GM18517 (cell line): ENCODE data around the gene EXOC2.

Source experiments
- ATAC-seq: cut with Tn5 transposase; IDR thresholded peaks from one replicate; pipeline ENCODE4 v1.9.1; 2021; ENCODE audit warnings: mild to moderate bottlenecking, moderate library complexity; ENCODE audit not compliant: unreplicated experiment

The EXOC2 gene

DNA sequence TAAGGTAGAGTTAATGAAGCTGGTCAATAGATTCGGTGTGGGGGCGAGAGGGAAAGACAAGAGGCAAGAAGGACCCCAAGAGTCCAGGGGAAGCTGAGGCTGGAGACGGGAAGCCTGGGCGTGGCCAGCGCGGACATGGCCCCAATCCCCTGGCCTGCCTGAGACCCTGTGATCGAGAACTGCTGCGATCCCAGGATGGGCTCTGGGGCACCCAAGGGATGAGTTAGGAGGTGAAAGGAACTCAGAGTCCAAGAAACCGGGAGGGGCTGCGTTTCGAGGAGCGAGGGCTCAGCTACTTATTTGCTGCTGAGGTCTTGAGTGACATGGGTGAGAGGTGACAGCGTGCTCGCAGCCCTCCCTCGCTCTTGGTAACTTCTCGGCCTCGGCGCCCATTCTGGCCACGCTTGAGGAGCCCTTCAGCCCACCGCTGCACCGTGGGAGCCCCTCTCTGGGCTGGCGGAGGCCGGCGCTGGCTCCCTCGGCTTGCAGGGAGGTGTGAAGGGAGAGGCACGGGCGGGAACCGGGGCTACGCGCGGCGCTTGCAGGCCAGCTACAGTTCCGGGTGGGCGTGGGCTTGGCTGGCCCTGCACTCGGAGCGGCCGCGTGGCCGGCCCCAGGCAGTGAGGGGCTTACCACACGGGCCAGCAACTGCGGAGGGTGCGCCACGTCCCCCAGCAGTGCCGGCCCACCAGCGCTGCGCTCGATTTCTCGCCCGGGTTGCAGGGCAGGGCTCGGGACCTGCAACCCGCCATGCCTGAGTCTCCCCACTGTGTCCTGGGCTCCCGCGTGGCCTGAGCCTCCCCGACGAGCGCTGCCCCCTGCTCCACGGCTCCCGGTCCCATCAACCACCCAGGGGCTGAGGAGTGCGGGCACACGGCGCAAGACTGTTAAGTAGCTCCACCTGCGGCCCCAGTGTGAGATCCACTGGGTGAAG is 243.2 kb downstream of the EXOC2 start:
- ATAC-seq: no peak

DNA sequence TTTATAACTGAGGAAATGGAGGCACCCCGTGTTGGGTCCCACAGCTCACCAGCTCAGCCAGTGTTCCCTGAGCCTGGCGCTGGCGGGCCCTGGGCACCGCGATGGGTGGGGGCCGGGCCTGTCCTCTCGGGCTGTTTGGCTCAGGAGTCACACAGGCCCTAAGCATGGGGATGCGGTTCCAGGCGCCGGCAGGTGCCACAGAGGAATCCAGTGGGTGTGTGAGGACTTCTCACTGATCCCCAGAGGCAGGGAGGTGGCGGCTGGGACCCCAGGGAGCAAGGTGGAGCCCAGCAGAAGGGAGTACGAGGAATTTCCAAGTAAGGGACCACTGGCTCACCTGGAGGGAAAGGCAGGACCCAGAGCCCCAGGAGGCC is 243.9 kb downstream of the EXOC2 start:
- no peak for ATAC-seq

DNA sequence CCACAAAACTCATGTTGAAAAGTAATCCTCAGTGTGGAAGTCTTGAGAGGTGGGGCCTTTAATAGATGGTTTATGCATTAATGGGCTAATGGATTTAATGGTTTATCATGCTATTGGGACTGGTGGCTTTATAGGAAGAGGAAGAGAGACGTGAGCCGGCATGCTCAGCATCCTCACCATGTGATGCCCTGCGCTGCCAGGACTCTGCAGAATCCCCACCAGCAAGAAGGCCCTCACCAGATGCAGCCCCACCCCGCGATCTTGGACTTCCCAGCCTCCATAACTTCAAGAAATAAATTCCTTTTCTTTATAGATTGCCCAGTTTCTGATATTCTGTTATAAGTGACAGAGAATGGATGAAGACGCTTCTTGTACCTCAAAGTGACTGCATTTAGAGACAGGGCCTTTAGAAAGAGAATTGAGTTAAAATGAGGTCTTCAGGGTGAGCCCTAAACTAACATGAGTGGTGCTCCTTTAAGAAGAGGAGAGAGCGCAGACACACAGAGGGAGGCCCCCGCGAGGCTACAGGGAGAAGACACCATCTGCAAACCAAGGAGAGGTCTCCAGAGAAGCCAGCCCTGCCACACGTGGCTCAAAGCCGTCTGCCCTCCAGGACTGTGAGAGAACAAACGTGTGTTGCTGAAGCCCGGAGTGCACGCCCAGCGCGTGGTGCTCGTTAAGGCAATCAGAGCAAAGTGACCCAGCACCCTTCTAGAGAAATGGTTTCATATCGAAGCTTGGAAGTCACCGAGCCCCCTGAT is 244.5 kb downstream of the EXOC2 start:
- ATAC-seq: no peak

DNA sequence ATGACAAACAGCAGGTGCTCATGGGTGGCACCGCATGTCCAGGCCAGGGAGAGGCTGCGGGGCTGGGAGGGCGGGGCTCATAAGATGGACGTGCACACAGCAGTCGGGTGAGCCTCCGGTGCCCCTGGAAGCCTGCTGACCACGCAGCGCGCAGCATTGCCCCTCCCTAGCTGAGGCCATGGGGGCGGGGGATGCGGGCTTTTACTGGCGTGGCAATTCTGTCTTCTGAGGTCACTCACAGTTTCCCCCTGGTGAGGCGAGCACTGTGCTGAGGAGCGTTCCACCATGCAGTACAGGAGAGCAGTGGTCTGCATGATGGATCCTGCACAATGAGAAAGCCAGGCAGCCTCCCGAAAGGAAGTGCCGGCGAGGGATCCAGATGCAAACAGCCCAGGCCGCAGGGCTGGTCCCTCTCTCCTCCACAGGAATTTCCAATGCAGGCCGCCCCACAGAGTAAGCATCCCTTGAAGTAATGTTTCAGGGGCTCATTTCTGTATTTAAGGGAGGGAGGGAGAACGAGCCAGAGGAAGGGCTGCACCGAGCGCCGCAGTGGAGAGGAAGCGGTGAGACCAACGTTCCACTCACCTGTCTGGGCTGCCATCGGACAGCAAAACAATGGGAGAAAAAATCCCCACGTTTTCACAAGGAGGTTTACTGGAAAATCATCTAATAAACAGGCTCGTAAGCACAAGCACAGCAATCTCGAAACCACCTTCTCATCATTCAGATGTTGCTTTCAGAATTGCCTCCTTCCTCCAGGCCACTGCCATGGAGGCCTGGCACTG is 245.4 kb downstream of the EXOC2 start:
- no peak for ATAC-seq

DNA sequence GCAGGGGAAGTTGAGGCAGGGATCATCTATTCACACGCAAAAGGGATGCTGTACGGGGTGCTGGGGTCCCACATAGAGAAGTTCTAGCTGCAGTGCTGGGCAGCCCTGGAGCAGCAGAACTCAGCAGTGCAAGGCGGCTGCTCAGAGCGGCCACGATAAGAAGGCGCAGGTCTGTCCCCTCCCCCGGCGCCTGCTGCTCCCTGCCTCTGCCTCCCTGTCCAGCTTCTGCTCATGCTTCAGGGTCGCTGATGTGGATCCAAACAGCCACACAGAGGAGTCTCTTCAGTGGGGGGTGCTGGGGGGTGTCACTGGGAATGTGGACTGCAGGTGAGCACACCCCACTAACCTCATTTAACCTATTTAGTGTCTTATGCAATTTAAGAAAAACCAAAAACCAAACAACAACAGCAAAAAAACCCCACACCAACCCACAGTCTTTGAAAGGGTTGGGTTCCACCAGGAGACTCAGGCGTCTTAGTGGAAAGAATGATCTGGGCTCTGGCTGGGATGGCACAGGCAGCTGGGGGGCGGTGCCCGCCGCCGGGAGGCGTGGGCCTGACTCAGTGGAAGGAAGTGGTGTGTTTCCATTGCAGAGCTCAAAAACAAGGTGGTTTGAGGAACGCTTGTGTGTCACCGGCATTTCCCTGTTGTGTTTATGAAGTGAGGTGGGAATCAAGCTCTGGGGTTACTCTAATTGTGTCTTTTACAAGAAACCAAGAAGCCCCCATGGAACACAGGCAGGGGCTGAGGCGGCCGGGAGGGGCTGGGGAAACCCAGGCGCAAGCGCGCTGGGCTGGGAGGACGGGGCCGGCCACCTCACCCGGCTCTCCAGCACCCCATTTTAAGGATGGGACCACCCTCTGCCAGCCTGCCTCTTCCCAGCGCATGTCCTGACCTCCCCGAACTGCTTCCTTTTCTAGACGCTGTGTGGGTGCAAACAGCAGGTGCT is 246.2 kb downstream of the EXOC2 start:
- no peak for ATAC-seq

DNA sequence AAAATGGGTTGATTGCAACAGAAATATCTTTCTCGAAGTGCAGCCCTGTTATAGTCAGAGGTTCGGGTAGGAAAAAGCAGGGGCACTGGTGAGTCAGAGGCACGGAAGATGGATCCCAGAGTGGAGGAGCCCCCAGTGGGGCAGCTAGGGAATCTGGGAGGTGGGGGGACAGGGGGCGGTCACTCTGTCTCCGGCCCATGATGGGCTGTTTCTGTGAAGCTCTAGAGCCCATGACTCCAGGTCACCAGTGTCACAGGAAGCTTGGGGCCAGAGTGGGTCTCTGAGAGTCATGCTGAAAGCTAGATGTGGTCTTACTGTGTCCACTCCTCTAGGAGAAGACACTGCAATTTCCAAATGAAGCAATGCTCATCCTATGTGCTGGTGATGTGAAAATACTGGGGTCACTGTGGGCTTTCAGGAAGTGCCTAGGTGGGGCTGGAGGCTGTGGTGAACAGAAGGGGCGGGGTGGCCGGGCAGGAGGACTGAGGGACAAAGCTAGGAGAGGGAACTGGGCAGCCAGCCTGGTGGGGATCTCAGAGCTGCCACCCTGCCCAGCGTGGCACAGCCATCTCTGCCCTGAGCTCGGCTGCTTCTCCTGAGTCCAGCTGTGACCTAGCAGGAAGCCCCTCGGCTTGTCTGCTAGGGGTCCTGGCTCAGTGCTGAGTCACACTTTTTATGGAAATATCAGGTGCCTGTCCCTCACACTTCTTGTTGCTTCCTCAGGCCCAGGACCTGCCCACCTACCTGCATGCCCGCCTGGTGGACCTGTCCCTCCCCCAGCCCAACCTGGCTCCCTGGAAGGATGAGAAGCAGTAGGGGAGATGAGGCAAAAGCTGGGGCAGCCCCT is 247.1 kb downstream of the EXOC2 start:
- no peak for ATAC-seq

DNA sequence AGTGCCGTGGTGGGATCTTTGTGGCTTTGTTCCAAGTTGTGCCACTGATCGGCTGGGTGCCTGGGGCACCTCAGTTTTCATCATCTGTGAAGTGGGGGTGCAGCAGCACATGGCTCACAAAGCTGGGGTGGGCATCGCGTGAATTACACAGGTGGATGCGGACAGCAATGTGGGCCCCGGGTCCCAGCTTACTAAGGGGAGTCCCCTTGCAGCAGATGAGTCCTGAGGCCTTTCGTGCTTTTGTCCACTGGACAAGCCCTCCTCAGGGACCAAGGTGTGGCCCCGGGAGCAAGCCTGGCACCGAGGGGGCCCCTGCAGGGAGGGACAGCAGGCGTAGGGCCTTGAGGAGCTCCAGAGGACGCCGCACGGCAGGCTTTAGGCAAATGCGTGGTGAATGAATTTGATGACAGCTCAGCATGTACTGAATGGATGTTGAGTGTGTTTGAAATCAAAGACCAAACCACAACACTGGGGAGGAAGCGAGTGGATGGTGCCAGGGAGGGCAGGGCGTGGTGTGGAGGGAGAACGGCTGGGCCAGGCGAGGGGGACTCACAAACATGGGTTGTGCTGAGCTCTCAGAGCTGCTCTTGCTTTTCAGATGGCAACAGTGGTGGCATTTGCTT is 248.2 kb downstream of the EXOC2 start:
- ATAC-seq: no peak

DNA sequence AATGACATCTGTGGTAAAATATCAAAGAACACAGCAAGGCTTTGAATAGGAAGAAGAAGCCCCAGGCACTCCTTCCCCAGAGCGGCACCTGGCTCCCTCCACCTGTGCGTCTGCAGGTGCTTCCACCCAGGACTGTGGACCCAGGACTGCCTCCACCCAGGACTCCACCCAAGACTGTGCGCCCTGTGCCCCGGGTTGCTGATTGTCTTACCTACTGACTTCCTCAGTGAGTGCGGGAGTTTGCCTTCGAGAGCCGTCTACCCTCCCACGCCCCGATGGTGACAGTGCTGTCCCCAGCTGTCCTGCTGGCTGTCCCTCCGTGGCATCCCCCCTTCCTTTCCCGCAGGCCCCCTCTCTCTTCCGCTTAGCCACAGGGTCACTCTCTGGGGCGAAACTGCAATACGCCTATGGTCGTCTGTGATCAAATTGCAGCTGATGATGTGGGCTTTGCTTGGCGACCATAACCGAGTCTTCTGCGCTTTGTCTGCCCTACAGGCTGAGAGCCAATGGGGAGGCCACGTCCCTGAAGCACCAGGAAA is 249.2 kb downstream of the EXOC2 start:
- ATAC-seq: no peak

DNA sequence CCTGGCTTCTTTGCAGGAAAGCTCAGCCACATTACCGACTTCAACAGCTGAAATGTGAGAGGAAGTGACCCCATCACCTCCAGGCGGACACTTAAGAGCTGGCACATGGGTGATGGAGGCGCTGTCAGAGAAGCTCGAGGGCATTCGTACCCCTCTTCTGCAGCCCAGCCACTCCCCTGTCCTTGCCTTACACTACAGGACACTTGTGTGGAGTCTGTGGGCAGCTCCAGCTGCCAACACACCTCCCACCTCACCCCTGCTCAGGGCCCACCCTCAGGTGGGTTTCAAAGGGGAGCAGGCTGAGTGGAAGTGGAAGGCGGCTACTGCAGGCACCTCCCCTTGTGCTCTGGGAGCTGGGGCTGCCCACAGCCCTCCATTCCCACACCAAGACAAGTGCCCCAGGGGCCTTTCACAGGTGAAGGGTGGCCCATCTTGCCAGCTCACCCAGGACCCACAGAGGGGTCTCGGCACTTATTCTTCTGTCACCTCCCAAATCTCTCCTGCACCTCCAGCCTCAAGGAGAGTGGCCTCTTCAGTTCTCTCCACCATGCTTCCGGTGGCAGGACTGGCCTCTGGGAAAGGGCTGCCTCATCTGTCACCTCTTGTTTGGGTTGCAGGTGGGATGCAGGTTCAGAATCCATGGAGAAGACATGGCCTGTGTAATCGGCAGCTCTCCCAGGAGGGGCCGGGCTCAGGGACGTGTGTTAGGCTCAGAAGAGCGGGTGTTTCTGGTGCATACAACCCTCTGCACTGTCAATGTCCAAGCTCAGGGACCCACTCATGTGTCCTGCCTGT is 251.6 kb downstream of the EXOC2 start:
- no peak for ATAC-seq

DNA sequence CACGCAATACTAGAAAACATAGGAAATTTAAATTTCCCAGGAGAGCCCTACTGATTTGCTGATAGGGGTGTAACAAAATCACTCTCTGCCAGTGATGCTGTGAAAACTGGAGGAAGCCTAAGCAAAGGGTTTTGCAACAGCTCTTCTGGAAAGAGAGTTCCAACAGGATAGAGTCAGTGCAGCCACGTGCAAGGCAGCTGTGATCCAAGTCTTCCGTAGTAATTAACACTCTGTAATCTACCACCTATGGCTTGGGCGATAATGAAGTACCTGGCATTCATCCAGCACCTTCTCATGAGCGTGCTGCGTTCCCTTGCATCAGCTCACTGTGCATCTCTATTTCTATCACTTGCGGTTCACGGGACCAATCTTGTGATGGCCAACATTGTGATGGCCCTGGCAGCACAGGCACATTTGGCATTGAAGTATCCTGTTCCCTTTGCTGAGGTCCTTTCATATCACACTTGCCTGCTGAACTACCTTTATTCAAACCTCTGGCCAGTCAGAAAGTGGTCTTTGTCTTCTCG is 253.2 kb downstream of the EXOC2 start:
- no peak for ATAC-seq

DNA sequence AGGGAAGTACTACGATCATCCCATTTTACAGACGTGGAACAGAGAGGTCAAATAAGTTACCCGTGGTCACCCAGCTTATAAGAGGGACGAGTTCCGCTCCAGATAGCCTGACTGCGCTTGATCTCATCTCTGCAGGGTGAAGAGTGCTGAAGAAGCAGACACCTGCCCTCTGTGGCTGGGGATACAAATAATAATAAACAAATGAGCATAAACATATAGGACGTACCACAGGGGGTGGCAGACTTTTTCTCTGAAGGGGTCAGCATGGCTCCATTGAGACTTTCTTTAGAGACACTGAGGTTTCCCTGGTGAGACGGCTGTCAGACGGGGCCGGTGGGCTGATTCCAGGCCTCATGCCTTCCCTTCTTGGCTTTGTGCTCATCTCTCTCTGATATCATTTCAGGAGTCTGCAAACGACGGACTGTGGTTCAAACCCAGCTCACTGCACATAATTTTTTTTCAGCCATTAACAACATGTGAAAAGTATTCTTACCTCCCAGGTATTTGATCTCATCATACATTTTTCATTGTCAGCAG is 254.2 kb downstream of the EXOC2 start:
- no peak for ATAC-seq

DNA sequence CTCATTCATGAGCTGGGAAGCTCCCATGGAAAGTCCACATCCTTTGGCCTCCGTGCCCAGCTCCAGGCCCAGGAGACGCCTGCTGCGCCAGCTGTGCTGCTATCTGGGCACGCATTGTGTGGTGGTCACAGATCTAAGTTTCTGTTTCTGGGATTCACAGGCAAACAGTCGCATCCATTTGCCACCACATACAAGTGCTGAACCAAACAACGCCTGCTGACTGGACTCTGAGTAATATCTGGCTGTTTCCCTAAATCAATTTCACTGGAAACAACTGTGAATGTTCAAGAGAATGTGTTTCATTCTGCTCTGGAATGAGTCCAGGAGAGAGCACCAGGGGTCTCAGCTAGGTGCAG is 255.9 kb downstream of the EXOC2 start:
- ATAC-seq: no peak

DNA sequence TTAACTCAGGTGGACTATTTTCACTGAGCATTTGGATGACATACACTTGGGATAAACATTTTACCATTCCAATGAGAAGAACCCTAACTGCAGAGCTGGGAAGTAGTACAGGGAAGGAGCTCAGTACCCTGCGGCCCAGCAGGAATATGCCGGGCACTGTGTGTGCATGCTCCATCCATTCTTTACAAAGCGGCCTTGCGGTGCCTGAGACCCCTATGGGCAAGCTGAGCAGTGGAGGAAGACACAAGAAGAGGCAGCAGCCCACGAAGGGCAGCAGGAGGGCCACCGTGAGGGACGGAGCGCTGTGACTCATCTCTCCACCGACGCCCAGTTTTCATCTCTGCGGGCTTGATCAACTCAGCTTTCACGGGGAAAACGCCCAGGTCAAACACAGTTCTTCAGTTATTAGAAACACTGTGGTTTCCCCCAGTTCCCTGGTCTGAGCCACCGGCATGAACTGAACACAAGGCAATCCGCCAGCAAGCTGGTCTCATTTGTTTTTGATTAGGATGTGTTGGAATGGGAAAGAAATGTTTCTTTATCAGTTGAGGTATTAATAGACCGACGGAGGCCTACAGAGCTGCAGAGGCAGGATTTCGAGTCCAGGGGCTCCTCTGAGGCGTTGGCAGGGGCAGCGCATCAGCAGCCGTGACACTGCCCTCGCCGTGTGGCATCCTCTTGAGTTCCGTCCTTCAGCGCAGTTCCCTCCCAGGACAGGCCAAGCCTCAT is 256.5 kb downstream of the EXOC2 start:
- no peak for ATAC-seq

DNA sequence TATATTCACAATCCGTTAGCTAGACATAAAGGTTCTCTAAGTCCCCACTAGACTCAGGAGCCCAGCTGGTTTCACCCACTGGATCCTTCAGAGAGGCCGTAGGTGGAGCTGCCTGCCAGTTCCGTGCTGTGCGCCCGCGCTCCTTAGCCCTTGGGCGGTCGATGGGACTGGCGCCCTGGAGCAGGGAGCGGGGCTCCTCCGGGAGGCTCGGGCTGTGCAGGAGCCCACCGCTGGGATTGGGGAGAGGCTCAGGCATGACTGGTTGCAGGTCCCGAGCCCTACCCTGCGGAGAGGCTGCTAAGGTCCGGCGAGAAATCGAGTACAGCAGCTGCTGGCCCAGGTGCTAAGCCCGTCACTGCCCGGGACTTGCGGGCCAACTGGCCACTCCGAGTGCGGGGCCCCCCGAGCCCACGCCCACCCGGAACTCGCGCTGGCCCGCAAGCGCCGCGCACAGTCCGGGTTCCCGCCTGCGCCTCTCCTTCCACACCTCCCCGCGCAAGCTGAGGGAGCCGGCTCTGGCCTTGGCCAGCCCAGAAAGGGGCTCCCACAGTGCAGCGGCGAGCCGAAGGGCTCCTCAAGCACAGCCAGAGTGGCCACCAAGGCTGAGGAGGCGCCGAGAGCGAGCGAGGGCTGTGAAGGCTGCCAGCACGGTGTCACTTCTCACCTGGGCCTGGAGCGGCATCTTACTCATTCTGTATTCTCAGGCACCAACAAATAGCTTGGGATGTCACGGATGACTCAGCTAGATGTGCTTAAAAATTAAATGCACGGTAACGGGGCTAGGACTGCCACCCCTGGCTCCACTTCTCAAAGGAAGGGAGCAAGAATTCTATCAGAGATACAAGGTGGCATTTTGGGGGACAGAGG is 257.3 kb downstream of the EXOC2 start:
- ATAC-seq: no peak
